HepG2 (cell line): ENCODE results near the gene PPP2R5D. TPM values are rescaled to one million over a fixed set of nuclear protein-coding genes. Genes with fewer than 3 reads are reported as not detected.

Experiments
- AHR ChIP-seq: IDR thresholded peaks from 2 replicates; pipeline ENCODE4 v1.6.1; 2018; ENCODE audit warnings: missing genetic modification reagents, missing compliant biosample characterization
- BORCS8-MEF2B ChIP-seq: sonication (generic); formaldehyde crosslinking; IDR thresholded peaks from 2 replicates; pipeline ENCODE4 v1.8.0; 2022; ENCODE audit warnings: mild to moderate bottlenecking, missing genetic modification reagents
- DBP ChIP-seq: sonication (generic); formaldehyde crosslinking; IDR thresholded peaks from 2 replicates; pipeline ENCODE4 v1.4.0; 2020; ENCODE audit warnings: missing genetic modification reagents; ENCODE audit errors: not compliant biosample characterization
- FOXA3 ChIP-seq: IDR thresholded peaks from 2 replicates; pipeline ENCODE4 v1.6.1; 2016; ENCODE audit warnings: missing genetic modification reagents, missing compliant biosample characterization
- GPBP1L1 ChIP-seq: sonication (generic); formaldehyde crosslinking; IDR thresholded peaks from 2 replicates; pipeline ENCODE4 v1.5.0; 2020; ENCODE audit warnings: mild to moderate bottlenecking, missing genetic modification reagents
- KLF15 ChIP-seq: sonication (generic); formaldehyde crosslinking; IDR thresholded peaks from 2 replicates; pipeline ENCODE4 v1.8.1; 2023; ENCODE audit warnings: borderline replicate concordance, mild to moderate bottlenecking, inconsistent platforms, missing genetic modification reagents, mixed read lengths
- MTERF4 ChIP-seq: sonication (generic); formaldehyde crosslinking; IDR thresholded peaks from 2 replicates; pipeline ENCODE4 v1.8.0; 2023; ENCODE audit warnings: mild to moderate bottlenecking, missing genetic modification reagents
- NONO ChIP-seq, 2 experiments: fragments of 450-650 bp in 1 of 2; sonication (generic) in 1 of 2; formaldehyde crosslinking in 1 of 2; IDR thresholded peaks in 1 of 2; conservative IDR thresholded peaks in 1 of 2; 2 replicates each; pipeline versions ENCODE4 v1.6.1 to v1.8.0; 2017 to 2022; ENCODE audit warnings: mild to moderate bottlenecking in 1 of 2, missing genetic modification reagents in 1 of 2, moderate library complexity in 1 of 2
- PAX8 ChIP-seq: sonication (generic); formaldehyde crosslinking; IDR thresholded peaks from 2 replicates; pipeline ENCODE4 v1.8.0; 2022; ENCODE audit warnings: mild to moderate bottlenecking, missing genetic modification reagents, borderline replicate concordance
- PHF5A ChIP-seq: IDR thresholded peaks from one replicate; pipeline ENCODE4 v1.6.1; 2018; ENCODE audit warnings: low read depth, missing genetic modification reagents; ENCODE audit not compliant: unreplicated experiment
- RXRB ChIP-seq: IDR thresholded peaks from 2 replicates; pipeline ENCODE4 v1.6.1; 2016; ENCODE audit warnings: borderline replicate concordance, missing genetic modification reagents, missing compliant biosample characterization
- SMAD9 ChIP-seq: sonication (generic); formaldehyde crosslinking; IDR thresholded peaks from 2 replicates; pipeline ENCODE4 v1.5.1; 2020; ENCODE audit warnings: mild to moderate bottlenecking, missing genetic modification reagents
- SOX5 ChIP-seq: IDR thresholded peaks from 2 replicates; pipeline ENCODE4 v1.6.1; 2016; ENCODE audit warnings: borderline replicate concordance
- UBTF ChIP-seq: sonication (generic); formaldehyde crosslinking; IDR thresholded peaks from 2 replicates; pipeline ENCODE4 v1.4.0; 2020; ENCODE audit warnings: mild to moderate bottlenecking, missing genetic modification reagents
- USF2 ChIP-seq, 2 experiments: sonication (generic) in 1 of 2; formaldehyde crosslinking in 1 of 2; IDR thresholded peaks; 2 replicates each; pipeline versions ENCODE4 v1.5.1 to v1.6.1; 2011 to 2020; ENCODE audit warnings: borderline replicate concordance in 1 of 2, low read depth in 1 of 2, low read length in 1 of 2, mild to moderate bottlenecking in 1 of 2, missing genetic modification reagents in 1 of 2, moderate library complexity in 1 of 2
- ZBTB38 ChIP-seq: sonication (generic); formaldehyde crosslinking; IDR thresholded peaks from 2 replicates; pipeline ENCODE4 v1.5.1; 2020; ENCODE audit warnings: mild to moderate bottlenecking, missing genetic modification reagents
- ZFP37 ChIP-seq: sonication (generic); formaldehyde crosslinking; IDR thresholded peaks from 2 replicates; pipeline ENCODE4 v1.4.0; 2020; ENCODE audit warnings: missing genetic modification reagents, borderline replicate concordance
- ZNF20 ChIP-seq: sonication (generic); formaldehyde crosslinking; IDR thresholded peaks from 2 replicates; pipeline ENCODE4 v1.4.0; 2020; ENCODE audit warnings: mild to moderate bottlenecking, moderate library complexity, missing genetic modification reagents
- ZNF205 ChIP-seq: IDR thresholded peaks from 2 replicates; pipeline ENCODE4 v1.6.1; 2018; ENCODE audit warnings: missing biosample characterization, missing genetic modification reagents
- ZNF678 ChIP-seq: sonication (generic); formaldehyde crosslinking; IDR thresholded peaks from 2 replicates; pipeline ENCODE4 v1.4.0; 2020; ENCODE audit warnings: mild to moderate bottlenecking, missing genetic modification reagents
- ZNF773 ChIP-seq: sonication (generic); formaldehyde crosslinking; IDR thresholded peaks from 2 replicates; pipeline ENCODE4 v1.4.0; 2020; ENCODE audit warnings: missing genetic modification reagents, borderline replicate concordance
- ZNF841 ChIP-seq: sonication (generic); formaldehyde crosslinking; IDR thresholded peaks from 2 replicates; pipeline ENCODE4 v1.8.1; 2023; ENCODE audit warnings: missing genetic modification reagents, borderline replicate concordance
- polyA plus RNA-seq, 8 experiments: library from polyadenylated mRNA; depleted of rRNA in 3 of 8; stranded (reverse) in 7 of 8; unstranded in 1 of 8; fragments of >200 nt; fragmentation: Illumina TruSeq in 4 of 8; extraction: Trizol in 4 of 8; gene quantifications; 2 replicates each; pipeline versions ENCODE4 v1.2.1 to v1.2.3, GENCODE V29; 2011 to 2016; ENCODE audit warnings: low read depth in 4 of 8, missing spikeins in 1 of 8, mixed read lengths in 1 of 8; ENCODE audit not compliant: insufficient read depth in 1 of 8
- total RNA-seq, 5 experiments: library from RNA; depleted of rRNA; stranded (reverse); fragments of >200 nt; fragmentation: Illumina TruSeq; extraction: Trizol; gene quantifications; 2 replicates each; pipeline ENCODE4 v1.2.3, GENCODE V29; 2016; ENCODE audit warnings: low read depth in 1 of 5

PPP2R5D gene
- total and polyA plus RNA-seq, 2 of the 13 experiments (the other 11 are each of a cell fraction or from before 2014, with no cell fraction given) = 53.7 to 60.4 TPM

GRCh38 chr6:43013843-43014433 lies 29.6 kb downstream of the PPP2R5D start, which contains the start of the genes KLHDC3 and MEA1 (continued):
- TF ChIP-seq FOXA3 (CRISPR knock-in tag) = peak; percentile 50
- no peak for TF ChIP-seq ZNF678 (CRISPR knock-in tag)
- TF ChIP-seq GPBP1L1 (CRISPR knock-in tag) = no peak
- no peak; the same call in none of the 2 replicates for TF ChIP-seq UBTF (CRISPR knock-in tag)
- no peak for TF ChIP-seq NONO (IDR thresholded peaks at IDR 0.05)
- TF ChIP-seq NONO (CRISPR knock-in tag; conservative IDR thresholded peaks at IDR 0.05) = 0 out of 2 replicates have a peak, but pooled peaks have one; percentile 45
- TF ChIP-seq SMAD9 (CRISPR knock-in tag) = no peak
- no peak for TF ChIP-seq KLF15
- TF ChIP-seq ZNF841 (CRISPR knock-in tag) = no peak
- TF ChIP-seq ZBTB38 (CRISPR knock-in tag) = peak; percentile 48; the same call in 1 of the 2 replicates
- TF ChIP-seq ZFP37 (CRISPR knock-in tag) = no peak
- no peak for TF ChIP-seq BORCS8-MEF2B (CRISPR knock-in tag)
- TF ChIP-seq SOX5 (CRISPR knock-in tag) = peak; percentile 18
- peak; percentile 73 for TF ChIP-seq USF2 (IDR thresholded peaks at IDR 0.05; ENCODE audit: low read depth, low read length)
- no peak for TF ChIP-seq USF2 (CRISPR knock-in tag; IDR thresholded peaks at IDR 0.05; ENCODE audit: borderline replicate concordance)
- no peak for TF ChIP-seq PAX8
- no peak for TF ChIP-seq ZNF205 (CRISPR knock-in tag)
- peak; percentile 55; the same call in 1 of the 2 replicates for TF ChIP-seq RXRB (CRISPR knock-in tag)
- TF ChIP-seq DBP (CRISPR knock-in tag) = no peak
- no peak for TF ChIP-seq ZNF20 (CRISPR knock-in tag)
- TF ChIP-seq ZNF773 (CRISPR knock-in tag) = no peak
- TF ChIP-seq PHF5A (CRISPR knock-in tag) = peak; percentile 72
- 0 out of 2 replicates have a peak, but pooled peaks have one; percentile 7 for TF ChIP-seq MTERF4
- no peak; the same call in 1 of the 2 replicates for TF ChIP-seq AHR (CRISPR knock-in tag)
